HepG2 (cell line): ENCODE data around the gene UPK1A. TPM values are rescaled to one million over a fixed set of nuclear protein-coding genes. Genes with fewer than 3 reads are reported as not detected.

Source experiments
- ARID4A ChIP-seq: sonication (generic); formaldehyde crosslinking; IDR thresholded peaks from 2 replicates; pipeline ENCODE4 v1.5.0; 2020; ENCODE audit warnings: mild to moderate bottlenecking, missing genetic modification reagents, borderline replicate concordance
- ASH2L ChIP-seq: fragments of 300-600, 200-600 bp; sonication (generic); IDR thresholded peaks from 2 replicates; pipeline ENCODE4 v1.7.0; 2017; ENCODE audit warnings: low read depth, mild to moderate bottlenecking, moderate library complexity, mixed read lengths, low read length; ENCODE audit not compliant: insufficient read length
- CHCHD3 ChIP-seq: sonication (generic); formaldehyde crosslinking; IDR thresholded peaks from 2 replicates; pipeline ENCODE4 v1.8.0; 2022; ENCODE audit warnings: mild to moderate bottlenecking, missing genetic modification reagents, moderate library complexity
- FOSL1 ChIP-seq: sonication (generic); formaldehyde crosslinking; IDR thresholded peaks from 2 replicates; pipeline ENCODE4 v1.9.0; 2021; ENCODE audit warnings: missing genetic modification reagents, borderline replicate concordance
- HCFC1 ChIP-seq: fragments of 150-350 bp; IDR thresholded peaks from 2 replicates; pipeline ENCODE4 v1.6.1; 2014; ENCODE audit warnings: low read depth, low read length
- NBN ChIP-seq: fragments of 450-650 bp; conservative IDR thresholded peaks from 2 replicates; pipeline ENCODE4 v1.6.1; 2017
- NCOA2 ChIP-seq: sonication (generic); formaldehyde crosslinking; IDR thresholded peaks from 2 replicates; pipeline ENCODE4 v1.8.0; 2022; ENCODE audit warnings: inconsistent platforms
- NR2C2 ChIP-seq: sonication (generic); formaldehyde crosslinking; IDR thresholded peaks from 2 replicates; pipeline ENCODE4 v1.4.0; 2020; ENCODE audit warnings: missing genetic modification reagents, mild to moderate bottlenecking, moderate library complexity, borderline replicate concordance
- PPARG ChIP-seq: conservative IDR thresholded peaks from 2 replicates; pipeline ENCODE4 v1.6.1; 2016; ENCODE audit warnings: missing biosample characterization, missing genetic modification reagents
- RERE ChIP-seq: IDR thresholded peaks from 2 replicates; pipeline ENCODE4 v1.6.1; 2016; ENCODE audit warnings: low read depth, missing genetic modification reagents, missing compliant biosample characterization
- SP5 ChIP-seq: IDR thresholded peaks from 2 replicates; pipeline ENCODE4 v1.6.1; 2016; ENCODE audit warnings: low read depth, borderline replicate concordance
- SSRP1 ChIP-seq: IDR thresholded peaks from 2 replicates; pipeline ENCODE4 v1.6.1; 2016; ENCODE audit warnings: control low read depth
- TCF7L2 ChIP-seq: IDR thresholded peaks from 2 replicates; pipeline ENCODE4 v1.6.1; 2011; ENCODE audit warnings: mild to moderate bottlenecking, low read depth, low read length, moderate library complexity
- YEATS4 ChIP-seq: sonication (generic); formaldehyde crosslinking; IDR thresholded peaks from 2 replicates; pipeline ENCODE4 v1.4.0; 2020; ENCODE audit warnings: missing genetic modification reagents, borderline replicate concordance
- ZBTB25 ChIP-seq: IDR thresholded peaks from 2 replicates; pipeline ENCODE4 v1.6.1; 2018; ENCODE audit warnings: missing genetic modification reagents
- ZNF382 ChIP-seq: sonication (generic); formaldehyde crosslinking; IDR thresholded peaks from 2 replicates; pipeline ENCODE4 v1.5.0; 2020; ENCODE audit warnings: missing genetic modification reagents, mild to moderate bottlenecking, borderline replicate concordance
- ZNF598 ChIP-seq: sonication (generic); formaldehyde crosslinking; IDR thresholded peaks from 2 replicates; pipeline ENCODE4 v1.5.1; 2020; ENCODE audit warnings: mild to moderate bottlenecking, missing genetic modification reagents, borderline replicate concordance
- ZNF816 ChIP-seq: sonication (generic); formaldehyde crosslinking; IDR thresholded peaks from 2 replicates; pipeline ENCODE4 v1.8.0; 2022; ENCODE audit warnings: missing genetic modification reagents, mild to moderate bottlenecking, borderline replicate concordance
- ZSCAN29 ChIP-seq: sonication (generic); formaldehyde crosslinking; conservative IDR thresholded peaks from 2 replicates; pipeline ENCODE4 v1.4.0; 2020; ENCODE audit warnings: mild to moderate bottlenecking, missing genetic modification reagents
- ZSCAN30 ChIP-seq: sonication (generic); formaldehyde crosslinking; IDR thresholded peaks from 2 replicates; pipeline ENCODE4 v1.5.0; 2020; ENCODE audit warnings: mild to moderate bottlenecking, missing genetic modification reagents
- polyA plus RNA-seq, 8 experiments: library from polyadenylated mRNA; depleted of rRNA in 3 of 8; stranded (reverse) in 7 of 8; unstranded in 1 of 8; fragments of >200 nt; fragmentation: Illumina TruSeq in 4 of 8; extraction: Trizol in 4 of 8; gene quantifications; 2 replicates each; pipeline versions ENCODE4 v1.2.1 to v1.2.3, GENCODE V29; 2011 to 2016; ENCODE audit warnings: low read depth in 4 of 8, missing spikeins in 1 of 8, mixed read lengths in 1 of 8; ENCODE audit not compliant: insufficient read depth in 1 of 8
- total RNA-seq, 5 experiments: library from RNA; depleted of rRNA; stranded (reverse); fragments of >200 nt; fragmentation: Illumina TruSeq; extraction: Trizol; gene quantifications; 2 replicates each; pipeline ENCODE4 v1.2.3, GENCODE V29; 2016; ENCODE audit warnings: low read depth in 1 of 5

UPK1A gene
- total and polyA plus RNA-seq, 2 of the 13 experiments (the other 11 are each of a cell fraction or from before 2014, with no cell fraction given): 2.9 TPM; not detected in 1

- TF ChIP-seq RERE (no peak), NR2C2 (CRISPR knock-in tag) (no peak), FOSL1 (CRISPR knock-in tag) (no peak), SP5 (CRISPR knock-in tag) (0 out of 2 replicates have a peak, but pooled peaks have one; percentile 8), NBN (no peak), YEATS4 (CRISPR knock-in tag) (no peak), PPARG (CRISPR knock-in tag) (no peak), ZNF598 (CRISPR knock-in tag) (0 out of 2 replicates have a peak, but pooled peaks have one; percentile 49), SSRP1 (CRISPR knock-in tag) (no peak), ZNF382 (CRISPR knock-in tag) (no peak), NCOA2 (CRISPR knock-in tag) (no peak), ZBTB25 (CRISPR knock-in tag) (no peak), TCF7L2 (no peak), ZSCAN29 (CRISPR knock-in tag) (no peak), CHCHD3 (CRISPR knock-in tag) (no peak), HCFC1 (no peak), ZNF816 (no peak), ZSCAN30 (no peak), ASH2L (no peak), ARID4A (CRISPR knock-in tag) (peak; percentile 79)
Observed at GRCh38 chr19:35702223-35703012, 36.1 kb downstream of the UPK1A start (continued).
